Measurements from ENCODE around the gene C6orf89. TPM values are rescaled to one million over a fixed set of nuclear protein-coding genes. Genes with fewer than 3 reads are reported as not detected.

Gene C6orf89
- total RNA-seq, 1 donor from 2014 or later, result 76.4 TPM

- Histone ChIP-seq H3K4me1 (peaks cover 91% of the 10 kb centered on the region), H3K4me3 (no peak overlapping the region), H3K27me3 (ENCODE audit: low read depth) (no peaks in the 10 kb centered on the region), H3K27ac (replicated peaks) (peak overlapping the region; percentile 92), H3K9me3 (replicated peaks) (no peaks in the 10 kb centered on the region), H3K36me3 (peaks cover 4% of the 10 kb centered on the region)
- no peak for DNase-seq
- intact Hi-C loops (cut with micrococcal nuclease), result loop anchor here (5.0 kb wide), 1 partner anchor 83 kb away; no protein-coding TSS in a partner anchor
- TF ChIP-seq CTCF (IDR thresholded peaks at IDR 0.05; ENCODE audit: borderline replicate concordance), result no peak
Observed at GRCh38 chr6:36850021-36850420, 35.7 kb upstream of the C6orf89 start.

GRCh38 chr6:36851149-36851614 is 34.6 kb upstream of the C6orf89 start:
- intact Hi-C loops (cut with micrococcal nuclease), result loop anchor here (5.0 kb wide), 1 partner anchor 84 kb away; no protein-coding TSS in a partner anchor
- peak overlapping the region; percentile 92 for H3K27ac ChIP-seq (replicated peaks)
- DNase-seq, result no peak
- TF ChIP-seq CTCF (IDR thresholded peaks at IDR 0.05; ENCODE audit: borderline replicate concordance), result peak; percentile 83
- no peaks in the 10 kb centered on the region for H3K9me3 ChIP-seq (replicated peaks)
- H3K4me1 ChIP-seq, result peaks cover 93% of the 10 kb centered on the region
- H3K36me3 ChIP-seq, result peaks cover 13% of the 10 kb centered on the region
- H3K4me3 ChIP-seq, result no peak overlapping the region
- no peaks in the 10 kb centered on the region for H3K27me3 ChIP-seq (ENCODE audit: low read depth)

GRCh38 chr6:36851626-36852025 is 34.1 kb upstream of the C6orf89 start:
- H3K4me3 ChIP-seq, result no peak overlapping the region
- intact Hi-C loops (cut with micrococcal nuclease), result loop anchor here (5.0 kb wide), 1 partner anchor 84 kb away; no protein-coding TSS in a partner anchor
- TF ChIP-seq CTCF (IDR thresholded peaks at IDR 0.05; ENCODE audit: borderline replicate concordance), result no peak
- no peak for DNase-seq
- H3K9me3 ChIP-seq (replicated peaks), result no peaks in the 10 kb centered on the region
- no peaks in the 10 kb centered on the region for H3K27me3 ChIP-seq (ENCODE audit: low read depth)
- H3K4me1 ChIP-seq, result peaks cover 97% of the 10 kb centered on the region
- peaks cover 13% of the 10 kb centered on the region for H3K36me3 ChIP-seq
- H3K27ac ChIP-seq (replicated peaks), result peak overlapping the region; percentile 92

GRCh38 chr6:36852481-36853147 is 33.1 kb upstream of the C6orf89 start:
- TF ChIP-seq CTCF (IDR thresholded peaks at IDR 0.05; ENCODE audit: borderline replicate concordance), result no peak
- H3K9me3 ChIP-seq (replicated peaks), result no peaks in the 10 kb centered on the region
- H3K4me3 ChIP-seq, result no peak overlapping the region
- no peaks in the 10 kb centered on the region for H3K27me3 ChIP-seq (ENCODE audit: low read depth)
- H3K4me1 ChIP-seq, result peaks cover 95% of the 10 kb centered on the region
- intact Hi-C loops (cut with micrococcal nuclease), result loop anchor here (5.0 kb wide), 1 partner anchor 85 kb away; no protein-coding TSS in a partner anchor
- DNase-seq, result no peak
- peak overlapping the region; percentile 92 for H3K27ac ChIP-seq (replicated peaks)
- H3K36me3 ChIP-seq, result peaks cover 13% of the 10 kb centered on the region

- H3K9me3 ChIP-seq (replicated peaks), result no peaks in the 10 kb centered on the region
- no peak for TF ChIP-seq CTCF (IDR thresholded peaks at IDR 0.05; ENCODE audit: borderline replicate concordance)
- H3K27me3 ChIP-seq (ENCODE audit: low read depth), result no peaks in the 10 kb centered on the region
- H3K4me1 ChIP-seq, result peaks cover 89% of the 10 kb centered on the region
- intact Hi-C loops (cut with micrococcal nuclease), result loop anchor here (5.0 kb wide), 1 partner anchor 86 kb away; no protein-coding TSS in a partner anchor
- H3K4me3 ChIP-seq, result no peak overlapping the region
- peaks cover 13% of the 10 kb centered on the region for H3K36me3 ChIP-seq
- DNase-seq, result no peak
- H3K27ac ChIP-seq (replicated peaks), result peak overlapping the region; percentile 92
Observed at GRCh38 chr6:36853325-36853724, 32.4 kb upstream of the C6orf89 start.
